Peyer's patch (tissue), 4 donors: ENCODE measurements around the gene FHOD3.

Experiments used
- POLR2A ChIP-seq, 2 donors: fragments of 450-650 bp; IDR thresholded peaks; one replicate each; pipeline ENCODE4 v1.5.1; 2017; ENCODE audit warnings: antibody characterized with exemption in 2 of 2, mild to moderate bottlenecking in 2 of 2, moderate library complexity in 2 of 2
- TF ChIP-seq, protein P1 (sequence below), 6 experiments: fragments of 450-650 bp in 4 of 6; fragments of 200-600 bp in 2 of 6; sonication (generic) in 1 of 6; IDR thresholded peaks; one replicate each; pipeline ENCODE4 v1.5.1; 2017 to 2019; ENCODE audit warnings: antibody characterized with exemption in 6 of 6, mild to moderate bottlenecking in 3 of 6, moderate library complexity in 1 of 6

DNA sequence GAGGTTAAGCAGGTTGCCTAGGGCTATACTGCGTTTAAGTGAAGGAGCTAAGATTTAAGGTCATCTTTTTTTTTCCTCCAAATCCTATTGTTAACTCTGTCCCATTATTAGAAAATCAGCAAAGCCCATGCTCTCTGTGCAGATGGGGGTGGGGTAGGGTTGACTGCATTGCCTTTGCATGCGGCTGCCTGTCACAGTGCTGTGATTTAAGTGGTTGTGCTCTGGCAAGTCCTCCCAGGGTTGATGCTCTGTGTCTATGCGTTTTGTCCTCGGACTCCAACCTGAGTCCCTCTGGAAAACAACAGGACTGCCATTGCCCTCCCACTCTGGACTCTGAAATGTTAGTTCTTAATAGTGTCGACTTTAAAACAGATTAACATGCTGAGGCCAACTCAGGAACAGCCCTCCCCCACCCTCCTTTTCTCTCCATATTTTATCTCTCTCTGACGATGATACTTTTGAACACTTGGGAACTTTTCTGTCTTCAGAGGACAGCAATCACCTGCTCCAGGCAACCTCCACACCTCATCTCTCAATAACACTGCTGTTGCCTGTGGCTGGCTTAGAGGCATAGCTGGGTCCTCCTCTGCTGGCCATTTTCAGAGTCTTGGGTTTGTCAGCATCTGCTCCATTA is 5.8 kb downstream of the FHOD3 start:
- TF ChIP-seq, protein P1, sequence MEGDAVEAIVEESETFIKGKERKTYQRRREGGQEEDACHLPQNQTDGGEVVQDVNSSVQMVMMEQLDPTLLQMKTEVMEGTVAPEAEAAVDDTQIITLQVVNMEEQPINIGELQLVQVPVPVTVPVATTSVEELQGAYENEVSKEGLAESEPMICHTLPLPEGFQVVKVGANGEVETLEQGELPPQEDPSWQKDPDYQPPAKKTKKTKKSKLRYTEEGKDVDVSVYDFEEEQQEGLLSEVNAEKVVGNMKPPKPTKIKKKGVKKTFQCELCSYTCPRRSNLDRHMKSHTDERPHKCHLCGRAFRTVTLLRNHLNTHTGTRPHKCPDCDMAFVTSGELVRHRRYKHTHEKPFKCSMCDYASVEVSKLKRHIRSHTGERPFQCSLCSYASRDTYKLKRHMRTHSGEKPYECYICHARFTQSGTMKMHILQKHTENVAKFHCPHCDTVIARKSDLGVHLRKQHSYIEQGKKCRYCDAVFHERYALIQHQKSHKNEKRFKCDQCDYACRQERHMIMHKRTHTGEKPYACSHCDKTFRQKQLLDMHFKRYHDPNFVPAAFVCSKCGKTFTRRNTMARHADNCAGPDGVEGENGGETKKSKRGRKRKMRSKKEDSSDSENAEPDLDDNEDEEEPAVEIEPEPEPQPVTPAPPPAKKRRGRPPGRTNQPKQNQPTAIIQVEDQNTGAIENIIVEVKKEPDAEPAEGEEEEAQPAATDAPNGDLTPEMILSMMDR (IDR thresholded peaks at IDR 0.05) = no peak
- TF ChIP-seq POLR2A (IDR thresholded peaks at IDR 0.05) = no peak
